ENCODE data around the gene MCM10.

MCM10 gene

DNA sequence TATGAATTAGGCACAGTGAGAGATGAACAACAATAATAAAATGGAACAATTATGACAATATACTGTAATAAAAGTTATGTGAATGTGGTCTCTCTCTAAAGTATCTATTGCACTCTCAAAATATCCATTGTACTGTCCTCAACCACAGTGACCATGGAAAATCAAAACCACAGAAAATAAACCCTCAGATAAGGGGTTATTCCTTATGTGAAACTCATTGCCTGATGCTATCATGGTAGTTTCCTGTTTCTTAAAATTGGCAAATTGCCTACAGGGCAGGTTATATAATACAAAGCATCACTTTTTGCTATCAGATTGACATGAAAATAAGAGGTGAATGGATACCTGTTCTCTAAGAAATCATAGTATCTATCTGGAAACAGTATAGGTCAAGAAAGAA lies 3.8 kb downstream of the MCM10 start:
- no peak for DNase-seq (ENCODE audit: low read depth in 2 of 2)

DNA sequence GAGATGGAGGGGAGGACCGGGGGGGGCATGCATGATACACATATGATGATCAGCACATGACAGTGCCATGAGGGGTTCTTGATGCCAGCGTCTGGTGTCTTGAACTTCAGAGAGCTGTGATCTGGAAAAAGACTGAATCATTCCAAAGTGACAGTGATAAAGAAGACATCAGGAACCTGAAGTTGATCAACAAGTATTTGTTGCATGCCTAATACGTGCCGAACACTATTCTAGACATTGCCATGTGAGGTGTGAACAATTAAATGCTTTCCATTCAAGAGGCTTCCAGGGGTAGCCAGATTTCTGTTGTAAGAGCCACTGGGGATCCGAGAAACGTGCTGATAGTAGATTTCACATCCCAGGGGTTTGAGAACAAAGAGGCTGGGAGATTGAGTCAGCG lies 6.2 kb downstream of the MCM10 start:
- no peak for DNase-seq (ENCODE audit: low read depth in 2 of 2)

DNA sequence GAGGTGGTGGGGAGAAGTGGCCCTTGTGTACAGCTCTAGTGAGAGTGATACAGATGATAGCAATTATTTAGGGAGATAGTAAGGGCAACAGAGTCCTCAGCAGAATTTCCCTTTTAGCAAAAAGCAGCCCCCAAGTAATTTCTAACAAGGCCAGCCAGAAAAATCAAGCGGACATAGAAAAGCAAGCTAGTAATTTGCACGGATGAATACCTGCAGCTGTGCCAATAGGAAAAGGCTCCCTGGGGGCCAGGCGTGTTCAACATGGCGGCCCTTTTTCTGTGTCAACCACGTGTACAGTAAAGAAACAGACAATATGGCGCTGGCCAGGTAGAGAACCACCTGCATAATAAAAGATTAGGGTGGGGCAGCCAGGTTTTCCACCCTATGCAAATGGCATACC lies 7.4 kb downstream of the MCM10 start:
- no peak for DNase-seq (ENCODE audit: low read depth in 2 of 2)

DNA sequence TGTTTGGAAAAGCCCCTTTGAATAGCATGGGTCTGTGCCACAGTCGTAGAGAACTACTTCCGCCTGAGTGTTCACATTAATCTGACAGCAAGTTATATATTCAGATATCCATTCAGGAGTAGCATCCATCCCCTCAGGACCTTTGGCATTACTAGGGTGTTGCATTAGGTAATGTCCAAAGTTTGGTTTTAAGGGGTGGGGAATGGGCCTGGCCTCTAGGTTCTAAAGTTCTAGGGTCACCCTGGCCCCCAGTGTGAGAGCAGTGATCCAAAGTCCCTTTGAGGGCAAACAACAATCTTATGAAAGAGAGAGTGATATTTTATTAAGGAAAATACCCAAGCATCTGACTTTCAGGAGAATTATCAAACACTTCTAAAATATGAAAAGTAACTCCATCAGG lies 12.3 kb downstream of the MCM10 start:
- no peak for DNase-seq (ENCODE audit: low read depth in 2 of 2)

DNA sequence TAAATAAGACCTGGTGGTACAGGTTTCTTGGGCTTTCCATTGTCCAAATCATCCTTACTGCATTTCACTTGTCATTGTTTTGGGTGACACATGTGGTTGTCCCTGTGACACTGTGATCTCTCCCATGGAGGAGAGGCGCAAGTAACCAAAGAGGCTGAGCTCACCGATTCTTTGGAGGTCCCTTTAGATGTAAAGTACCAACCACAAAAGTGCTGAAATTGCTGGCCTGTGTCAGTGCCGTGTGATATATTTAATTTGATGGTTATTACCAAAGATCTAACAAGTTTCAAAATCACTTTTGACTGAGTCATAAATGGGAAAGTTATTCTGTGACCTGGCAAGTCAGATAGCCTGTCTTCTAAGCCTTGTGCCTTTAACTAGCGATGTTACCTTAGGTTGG lies 19.4 kb downstream of the MCM10 start:
- DNase-seq (ENCODE audit: low read depth in 2 of 2), result no peak

DNA sequence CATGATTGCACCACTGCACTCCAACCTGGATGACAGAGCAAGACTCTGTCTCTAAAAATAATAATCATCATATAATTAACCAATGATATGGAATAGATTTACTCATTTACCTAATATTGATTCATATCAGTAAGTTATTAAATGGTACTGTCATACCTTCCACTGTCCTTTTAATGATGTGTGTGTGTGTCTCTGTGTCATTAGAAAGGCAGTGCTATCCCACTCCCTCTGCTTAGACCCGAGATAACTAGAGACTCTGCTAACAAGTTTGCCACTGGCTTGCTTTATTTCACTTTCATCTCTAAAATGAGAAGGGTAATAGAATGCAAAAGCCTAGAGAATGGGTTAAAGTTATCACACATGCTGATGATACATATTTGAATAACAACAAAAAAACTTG lies 21.1 kb downstream of the MCM10 start:
- DNase-seq (ENCODE audit: low read depth in 2 of 2), result no peak

DNA sequence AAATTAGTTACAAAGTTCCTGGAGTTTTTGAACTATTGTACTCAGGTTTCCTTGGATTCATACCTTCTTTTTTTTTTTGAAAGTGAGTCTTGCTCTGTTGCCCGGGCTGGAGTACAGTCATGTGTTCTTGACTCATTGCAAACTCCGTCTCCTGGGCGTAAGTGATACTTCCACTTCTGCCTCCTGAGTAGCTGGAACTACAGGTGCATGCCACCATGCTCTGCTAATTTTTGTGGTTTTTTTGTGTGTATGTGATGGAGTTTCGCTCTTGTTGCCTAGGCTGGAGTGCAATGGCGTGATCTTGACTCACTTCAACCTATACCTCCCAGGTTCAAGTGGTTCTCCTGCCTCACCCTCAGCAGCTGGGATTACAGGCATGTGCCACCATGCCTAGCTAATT lies 22.3 kb downstream of the MCM10 start:
- DNase-seq (ENCODE audit: low read depth in 2 of 2), result no peak

DNA sequence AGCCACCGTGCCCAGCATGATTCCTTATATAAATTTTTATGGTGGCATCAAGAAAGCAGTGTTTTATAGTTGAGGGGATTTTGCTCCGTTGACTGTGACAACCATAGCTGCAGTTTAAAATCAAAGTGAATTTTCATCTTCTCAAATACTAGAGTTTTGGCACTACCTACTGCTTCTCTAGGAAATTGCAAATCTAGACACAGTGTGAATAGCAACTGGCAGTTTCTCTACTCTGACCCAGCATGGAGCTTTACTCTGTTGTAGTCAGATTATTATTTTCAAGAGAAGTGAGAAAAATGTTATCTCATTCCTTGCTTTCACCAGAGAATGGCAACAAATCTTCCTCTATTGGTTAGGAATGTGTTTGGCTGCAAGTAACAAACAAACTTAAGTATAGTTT lies 22.9 kb downstream of the MCM10 start:
- DNase-seq (ENCODE audit: low read depth in 2 of 2), result no peak

DNA sequence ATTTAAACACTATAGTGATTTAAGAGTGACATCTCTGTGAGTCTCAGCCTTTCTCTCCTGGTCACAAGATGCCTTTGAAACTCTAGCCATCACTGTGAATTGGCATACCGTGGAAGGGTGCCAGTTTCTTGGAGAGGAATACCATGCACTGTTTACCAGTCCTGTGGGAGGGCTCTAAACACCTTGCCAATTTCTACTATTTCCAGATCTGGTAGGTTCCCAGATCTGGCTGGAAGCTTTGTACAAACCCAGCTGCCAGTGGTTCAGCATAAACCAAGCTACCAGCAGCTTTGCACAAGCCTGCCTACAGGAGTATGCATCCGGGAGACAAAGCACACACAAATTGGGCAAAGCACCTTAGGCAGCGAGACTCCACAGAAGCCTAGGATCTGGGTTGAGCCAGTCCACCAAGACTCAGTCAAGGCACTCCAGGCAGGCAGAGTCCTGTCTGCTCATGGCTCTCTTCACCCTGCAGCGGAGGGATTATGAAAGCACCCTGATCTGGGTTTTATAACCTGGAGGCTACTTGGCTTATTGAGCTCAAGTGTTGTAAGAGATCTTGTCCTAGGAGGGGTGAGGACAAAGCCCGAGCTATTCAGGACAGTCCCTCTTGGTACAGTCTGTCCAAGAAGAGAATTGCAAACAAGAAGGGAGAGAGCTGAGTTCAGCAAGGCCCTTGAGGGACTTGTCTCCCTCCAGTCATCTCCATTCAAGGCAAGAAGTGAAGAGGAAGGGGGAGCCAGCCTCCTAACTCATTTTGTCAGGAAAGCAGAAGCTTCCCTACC lies 23.6 kb downstream of the MCM10 start:
- DNase-seq (ENCODE audit: low read depth in 2 of 2), result no peak

DNA sequence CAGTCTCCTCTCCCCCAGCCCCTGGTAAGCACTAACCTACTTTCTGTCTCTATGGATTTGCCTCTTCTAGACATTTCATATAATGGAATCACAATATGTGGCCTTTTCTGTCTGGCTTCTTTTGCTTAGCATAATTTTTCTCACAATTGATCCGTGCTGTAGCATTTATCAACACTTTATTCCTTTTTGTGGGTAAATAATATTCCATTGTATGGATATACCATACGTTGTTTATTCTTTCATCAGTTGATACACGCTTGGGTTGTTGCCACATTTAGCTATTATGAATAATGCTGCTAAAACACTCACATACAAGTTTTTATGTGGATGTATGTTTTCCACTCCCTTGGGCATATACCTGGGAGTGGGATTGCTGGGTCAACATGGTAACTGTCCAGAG lies 25.8 kb downstream of the MCM10 start:
- no peak for DNase-seq (ENCODE audit: low read depth in 2 of 2)

DNA sequence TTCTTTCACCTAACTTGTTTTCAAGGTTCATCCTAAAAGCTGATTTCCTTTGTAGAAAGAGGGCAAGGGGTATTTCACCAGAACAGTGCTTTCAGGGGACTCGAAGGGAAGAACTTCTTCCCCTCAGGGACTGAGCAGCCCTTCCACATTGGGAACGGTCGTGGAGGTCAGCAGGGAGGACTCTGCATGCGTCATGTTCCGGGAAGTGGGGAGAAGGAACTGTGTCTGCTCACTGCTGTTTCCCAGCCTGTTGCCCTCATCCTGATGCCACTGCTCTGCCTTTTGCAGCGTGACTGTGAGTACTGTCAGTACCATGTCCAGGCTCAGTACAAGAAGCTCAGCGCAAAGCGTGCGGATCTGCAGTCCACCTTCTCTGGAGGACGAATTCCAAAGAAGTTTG lies 27.2 kb downstream of the MCM10 start:
- DNase-seq (ENCODE audit: low read depth in 2 of 2), result no peak

DNA sequence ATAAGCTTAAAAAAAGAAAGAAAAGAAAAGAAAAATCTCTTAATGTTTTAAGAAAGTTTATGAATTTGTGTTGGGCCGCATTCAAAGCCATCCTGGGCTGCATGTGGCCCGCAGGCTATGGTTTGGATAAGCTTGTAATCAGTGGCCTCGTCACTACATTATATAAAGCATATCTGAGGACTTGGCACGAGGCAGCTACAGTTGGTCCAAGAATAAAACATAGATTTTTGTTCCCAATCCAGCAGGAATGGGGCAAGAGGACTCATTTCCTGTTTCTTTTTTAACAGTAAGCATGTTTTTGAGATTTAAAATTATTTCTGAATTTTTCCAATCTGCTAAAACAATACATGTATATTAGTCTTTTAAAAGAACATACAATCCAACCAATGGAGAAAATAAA lies 28.6 kb downstream of the MCM10 start:
- DNase-seq (ENCODE audit: low read depth in 2 of 2), result no peak

DNA sequence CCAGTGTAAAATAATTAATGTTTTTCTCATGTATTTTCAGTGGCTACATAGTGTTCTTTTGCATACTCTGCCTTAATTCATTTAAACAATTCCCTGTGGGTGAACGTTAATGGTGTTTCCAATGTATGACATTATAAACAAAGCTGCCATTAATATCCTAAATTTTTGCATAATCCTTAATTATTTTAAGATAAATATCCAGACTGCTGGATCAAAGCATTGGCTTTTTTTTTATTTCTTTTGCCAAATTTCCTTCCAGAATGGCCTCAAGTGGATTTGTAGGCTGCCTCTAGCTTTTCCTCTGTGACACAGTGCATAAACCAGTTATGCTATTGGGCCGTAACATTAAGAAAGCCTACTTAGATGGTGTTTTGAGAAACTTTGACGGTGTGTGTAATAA lies 29.5 kb downstream of the MCM10 start:
- no peak for DNase-seq (ENCODE audit: low read depth in 2 of 2)

DNA sequence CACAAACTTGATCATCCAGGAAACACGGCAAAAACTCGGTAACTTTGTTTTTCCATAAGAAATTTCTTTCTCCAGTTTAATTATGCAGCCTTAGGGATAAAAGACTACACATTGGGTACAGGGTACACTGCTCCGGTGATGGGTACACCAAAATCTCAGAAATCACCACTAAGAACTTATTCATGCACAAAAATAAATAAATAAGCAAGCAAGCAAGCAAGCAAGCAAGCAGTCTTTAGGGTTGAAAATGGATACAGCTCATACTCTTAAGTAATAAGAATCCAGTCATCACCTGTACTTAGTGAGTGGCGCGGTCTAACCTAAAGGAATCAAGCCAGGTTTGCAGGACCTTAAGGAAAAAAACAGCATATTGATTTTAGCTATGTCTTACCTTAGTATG lies 30.0 kb downstream of the MCM10 start:
- no peak for DNase-seq (ENCODE audit: low read depth in 2 of 2)

DNA sequence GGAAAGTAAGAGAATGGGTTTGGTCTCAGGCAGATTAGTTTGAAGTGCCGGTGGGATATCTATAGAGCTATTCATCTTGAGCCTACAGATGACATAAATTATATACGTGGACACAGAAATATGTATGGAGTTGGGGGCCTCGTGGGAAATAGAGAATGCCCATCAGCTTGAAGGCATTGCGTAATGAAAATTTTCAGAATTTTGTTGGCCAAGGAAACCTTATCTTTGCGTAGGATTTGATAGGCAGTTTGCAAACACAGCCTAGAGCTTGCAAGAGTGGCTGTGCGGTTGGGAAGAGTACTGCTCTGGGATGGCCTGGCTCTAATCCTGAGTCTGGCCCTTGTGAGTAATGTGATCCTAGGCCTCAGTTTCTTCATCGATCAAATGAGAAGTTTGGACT lies 32.3 kb downstream of the MCM10 start:
- DNase-seq (ENCODE audit: low read depth in 2 of 2), result no peak

DNA sequence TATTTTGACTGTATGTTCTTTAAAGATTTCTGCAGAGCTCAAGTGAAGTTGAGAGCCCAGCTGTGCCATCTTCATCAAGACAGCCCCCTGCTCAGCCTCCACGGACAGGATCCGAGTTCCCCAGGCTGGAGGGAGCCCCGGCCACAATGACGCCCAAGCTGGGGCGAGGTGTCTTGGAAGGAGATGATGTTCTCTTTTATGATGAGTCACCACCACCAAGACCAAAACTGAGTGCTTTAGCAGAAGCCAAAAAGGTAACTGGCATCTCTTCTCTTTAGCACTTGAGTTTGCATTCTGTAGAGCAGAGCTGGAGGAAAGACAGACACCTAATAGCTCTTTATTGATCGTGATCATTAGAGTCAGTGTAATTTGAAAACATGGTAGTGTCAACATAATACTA lies 33.7 kb downstream of the MCM10 start:
- no peak for DNase-seq (ENCODE audit: low read depth in 2 of 2)

DNA sequence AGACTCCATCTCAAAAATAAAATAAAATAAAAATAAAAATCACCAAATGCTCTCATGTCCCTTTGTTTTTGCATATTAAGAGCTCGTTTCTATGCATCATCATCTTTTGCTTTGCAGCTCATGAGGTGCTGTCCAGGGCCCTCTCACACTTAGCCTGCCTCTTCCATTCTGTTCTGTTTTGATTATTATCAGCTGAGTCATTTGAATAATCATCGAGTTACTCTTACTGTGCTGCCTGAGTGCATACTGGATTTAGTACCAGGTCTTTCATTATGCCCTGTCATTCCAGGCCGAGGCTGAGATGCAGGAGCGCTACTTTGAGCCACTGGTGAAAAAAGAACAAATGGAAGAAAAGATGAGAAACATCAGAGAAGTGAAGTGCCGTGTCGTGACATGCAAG lies 39.8 kb downstream of the MCM10 start:
- no peak for DNase-seq (ENCODE audit: low read depth in 2 of 2)

DNA sequence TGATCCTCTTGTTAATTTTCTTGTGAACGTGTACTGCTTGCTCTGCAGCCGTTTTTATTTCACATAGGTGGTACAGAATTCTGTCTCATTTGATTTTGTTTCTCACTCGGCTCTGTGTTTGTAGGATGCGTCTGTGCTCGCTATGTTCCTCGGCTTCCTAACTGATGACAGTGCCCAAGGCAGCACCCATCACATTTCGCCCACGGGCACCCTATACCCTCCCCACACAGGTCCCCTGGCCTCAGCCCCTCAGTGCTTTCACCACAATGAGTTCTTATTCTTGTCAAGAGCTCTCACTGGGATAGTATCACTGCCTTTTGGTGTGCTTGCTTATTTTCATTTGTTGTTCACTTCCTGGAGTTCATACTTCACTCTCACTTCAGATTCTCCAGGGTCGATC lies 44.7 kb downstream of the MCM10 start:
- no peak for DNase-seq (ENCODE audit: low read depth in 2 of 2)

DNA sequence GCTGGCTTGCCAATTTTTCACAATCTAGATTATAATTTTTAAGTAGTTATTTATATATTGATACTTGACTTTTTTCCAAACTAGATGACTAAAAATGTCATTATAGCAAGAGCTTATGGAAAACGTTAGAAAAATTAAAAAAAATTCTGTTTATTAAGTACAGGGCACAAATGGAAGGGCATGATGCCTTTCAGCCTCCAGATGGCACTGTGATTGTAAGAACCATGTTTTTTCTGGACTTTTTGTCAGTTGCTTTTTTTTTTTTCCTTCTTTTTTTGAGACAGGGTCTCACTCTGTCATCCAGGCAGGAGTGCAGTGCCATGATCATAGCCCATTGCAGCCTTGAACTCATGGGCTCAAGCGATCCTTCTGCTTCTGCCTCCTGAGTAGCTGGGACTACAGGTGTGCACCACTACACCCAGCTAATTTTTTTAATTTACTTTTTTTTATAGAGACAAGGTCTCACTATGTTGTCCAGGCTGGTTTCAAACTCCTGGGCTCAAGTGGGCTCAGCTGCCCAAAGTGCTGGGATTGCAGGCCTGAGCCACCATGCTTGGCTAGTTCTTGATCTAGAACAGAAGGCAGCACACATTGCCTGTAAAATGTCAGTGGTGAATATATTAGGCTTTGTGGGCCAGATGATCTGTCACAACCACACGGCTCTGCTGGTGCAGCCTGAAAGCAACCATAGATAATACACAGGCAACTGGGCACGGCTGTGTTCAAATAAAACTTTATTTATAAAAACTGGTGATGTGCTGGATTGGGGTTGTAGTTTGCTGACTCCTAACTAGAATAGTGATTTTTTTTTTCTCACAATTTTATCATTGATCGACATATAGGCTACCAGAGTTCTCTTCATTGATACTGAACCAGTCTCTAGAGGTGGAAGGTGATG lies 45.4 kb downstream of the MCM10 start:
- DNase-seq (ENCODE audit: low read depth in 2 of 2), result no peak

DNA sequence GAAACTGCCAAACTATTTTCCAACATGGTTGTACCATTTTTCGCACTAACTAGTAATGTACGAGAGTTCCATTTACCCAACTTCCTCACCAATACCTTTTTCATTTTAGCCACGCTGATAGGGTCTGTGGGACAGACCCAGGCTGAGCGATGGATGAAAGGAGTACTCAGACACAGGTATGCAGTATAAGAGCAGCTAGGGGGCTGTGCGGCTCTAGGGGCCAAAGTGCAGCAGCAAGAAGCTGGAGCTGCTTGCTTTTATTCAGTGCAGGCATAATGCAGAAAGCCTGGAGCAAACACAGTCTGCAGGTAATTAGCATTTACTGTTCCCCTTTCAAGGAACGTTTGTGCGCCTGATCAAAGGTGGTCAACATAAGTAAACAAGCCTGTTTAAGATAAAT lies 51.8 kb downstream of the MCM10 start:
- no peak for DNase-seq (ENCODE audit: low read depth in 2 of 2)

DNA sequence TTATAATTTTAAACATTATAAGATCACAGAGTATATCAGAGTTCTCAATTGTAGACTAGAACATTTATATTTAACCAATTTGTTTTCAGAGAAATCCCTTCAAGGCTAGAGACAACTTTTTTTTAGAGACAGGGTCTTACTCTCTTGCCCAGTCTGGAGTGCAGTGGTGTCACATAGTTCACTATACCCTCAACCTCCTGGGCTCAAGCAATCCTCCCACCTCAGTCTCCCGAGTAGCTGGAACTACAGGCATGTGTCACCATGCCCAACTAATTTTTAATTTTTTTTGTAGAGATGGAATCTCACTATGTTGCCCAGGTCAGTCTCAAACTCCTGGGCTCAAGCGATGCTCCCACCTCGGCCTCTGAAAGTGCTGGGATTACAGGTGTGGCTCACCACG lies 57.5 kb downstream of the MCM10 start:
- no peak for DNase-seq (ENCODE audit: low read depth in 2 of 2)

DNA sequence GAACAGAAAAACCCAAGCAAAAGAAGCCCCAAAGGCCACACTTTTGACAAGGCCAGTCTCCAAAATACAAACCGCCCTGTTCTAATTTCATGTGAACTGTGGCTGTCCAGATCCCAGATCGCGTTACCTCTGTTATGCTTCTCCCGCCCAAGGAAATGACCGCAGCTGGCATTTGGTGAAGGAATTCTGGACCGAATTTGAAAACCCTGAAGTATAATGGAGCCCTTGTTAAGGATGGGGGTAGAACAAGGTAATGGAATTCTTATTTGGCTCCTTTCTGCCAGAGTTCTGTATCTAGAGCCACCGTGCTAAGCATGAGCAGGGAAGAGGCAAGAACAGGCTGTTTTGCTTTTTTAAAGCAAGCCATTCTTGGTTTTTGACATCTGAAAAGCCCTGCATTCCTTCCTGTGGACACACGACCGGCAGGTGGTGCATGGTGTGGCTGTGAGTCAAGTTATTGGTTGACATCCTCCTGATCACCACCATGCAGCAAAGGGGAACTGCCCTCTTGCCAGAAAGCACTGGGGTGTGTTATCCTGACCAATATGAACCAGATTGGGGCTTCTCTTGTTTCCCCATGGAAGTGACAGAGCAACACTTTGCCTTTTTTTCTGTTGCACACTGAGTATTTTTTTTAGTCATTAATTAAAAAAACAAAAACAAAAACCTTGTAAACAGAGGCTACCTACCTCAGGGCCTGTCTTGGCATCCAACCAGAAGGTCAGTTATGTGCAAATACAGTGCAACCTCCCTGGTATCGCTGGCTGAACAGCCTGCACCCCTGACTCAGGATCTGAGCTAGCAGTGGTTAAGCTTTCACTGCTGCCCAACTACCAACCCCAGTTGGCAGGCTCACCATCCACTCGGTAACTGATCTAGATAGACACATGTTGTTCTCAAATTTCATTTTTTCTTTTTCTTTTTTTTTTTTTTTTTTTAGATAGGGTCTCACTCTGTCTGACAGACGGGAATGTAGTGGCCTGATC lies 58.6 kb downstream of the MCM10 start:
- no peak for DNase-seq (ENCODE audit: low read depth in 2 of 2)

Data from activated CD4-positive, alpha-beta T cell treated with anti-CD3 and anti-CD28 coated beads for 24 hours (primary cell).